ENCODE measurements around the gene CCDC9.

Gene CCDC9

GRCh38 chr19:47302249-47302648 is 45.9 kb downstream of the CCDC9 start:
- DNase-seq, result no peak

GRCh38 chr19:47303966-47304365 is 47.6 kb downstream of the CCDC9 start:
- DNase-seq, result no peak

- DNase-seq, result peak; percentile 17
Measured at GRCh38 chr19:47305309-47305751, 49.0 kb downstream of the CCDC9 start.

- no peak for DNase-seq
Measured at GRCh38 chr19:47306303-47306702, 50.0 kb downstream of the CCDC9 start.

- no peak for DNase-seq
Measured at GRCh38 chr19:47309038-47309437, 52.7 kb downstream of the CCDC9 start.

GRCh38 chr19:47309608-47310007 is 53.3 kb downstream of the CCDC9 start, which contains the start of gene C5AR1:
Gene C5AR1, plus strand, starts transcription at chr19:47309861. Its CDS starts 35 bp downstream, at chr19:47309896.
- DNase-seq, result no peak

GRCh38 chr19:47310323-47310722 is 54.0 kb downstream of the CCDC9 start:
- no peak for DNase-seq

GRCh38 chr19:47310819-47311218 is 54.5 kb downstream of the CCDC9 start:
- no peak for DNase-seq

GRCh38 chr19:47312366-47313006 is 56.2 kb downstream of the CCDC9 start:
- DNase-seq, result no peak

GRCh38 chr19:47313754-47314295 is 57.5 kb downstream of the CCDC9 start:
- DNase-seq, result no peak

GRCh38 chr19:47315125-47315821 is 58.9 kb downstream of the CCDC9 start:
- DNase-seq, result no peak

- DNase-seq, result no peak
Measured at GRCh38 chr19:47316513-47316912, 60.2 kb downstream of the CCDC9 start.

GRCh38 chr19:47319923-47320871 is 63.9 kb downstream of the CCDC9 start:
- DNase-seq, result no peak

Data from NCI-H524 treated with DMSO at 0.1 percent for 48 hours (cell line).